Retinal pigment epithelial cell (primary cell): ENCODE data around the gene ABTB1.

ENCODE experiments used
- DNase-seq: peaks from one replicate; pipeline ENCODE4 v3.0.0-alpha.2; 2010; ENCODE audit warnings: low read depth
- H3K4me3 ChIP-seq: 2 replicates; pipeline ENCODE4 v1.5.1; 2011; ENCODE audit warnings: mild to moderate bottlenecking, low read length, control low read depth, moderate library complexity
- CTCF ChIP-seq: conservative IDR thresholded peaks from 2 replicates; pipeline ENCODE4 v1.5.1; 2011; ENCODE audit warnings: low read depth, low read length, control low read depth, inconsistent platforms

ABTB1 gene

GRCh38 chr3:127660621-127661251 lies 12.0 kb upstream of the ABTB1 start:
- TF ChIP-seq CTCF: no peak
- DNase-seq: no peak
- H3K4me3 ChIP-seq: no peak overlapping the region

GRCh38 chr3:127661600-127661999 lies 11.2 kb upstream of the ABTB1 start:
- no peak overlapping the region for H3K4me3 ChIP-seq
- no peak for TF ChIP-seq CTCF
- DNase-seq: no peak

GRCh38 chr3:127662001-127662469 lies 10.7 kb upstream of the ABTB1 start:
- TF ChIP-seq CTCF: no peak
- H3K4me3 ChIP-seq: no peak overlapping the region
- no peak for DNase-seq

- no peak overlapping the region for H3K4me3 ChIP-seq
- TF ChIP-seq CTCF: no peak
- DNase-seq: no peak
These were observed 9.6 kb upstream of the ABTB1 start for GRCh38 chr3:127663151-127663550.

- DNase-seq: no peak
- H3K4me3 ChIP-seq: no peak overlapping the region
- no peak for TF ChIP-seq CTCF
These were observed 7.6 kb upstream of the ABTB1 start for GRCh38 chr3:127665165-127665564.

- TF ChIP-seq CTCF: no peak
- H3K4me3 ChIP-seq: no peak overlapping the region
- no peak for DNase-seq
These were observed 7.2 kb upstream of the ABTB1 start for GRCh38 chr3:127665586-127665985.

GRCh38 chr3:127666676-127667075 lies 6.1 kb upstream of the ABTB1 start:
- DNase-seq: no peak
- no peak for TF ChIP-seq CTCF
- H3K4me3 ChIP-seq: no peak overlapping the region
